Measurements from ENCODE around the gene KCNF1.

Gene KCNF1

GRCh38 chr2:10947005-10947440 is 35.3 kb downstream of the KCNF1 start:
- DNase-seq (ENCODE audit: low read depth): peak; percentile 80
- H3K4me3 ChIP-seq (ENCODE audit: low read length): no peak overlapping the region
- no peak for TF ChIP-seq CTCF (IDR thresholded peaks at IDR 0.05; ENCODE audit: insufficient read depth, low read depth, low read length, missing control alignments)

- no peak overlapping the region for H3K4me3 ChIP-seq (ENCODE audit: low read length)
- no peak for TF ChIP-seq CTCF (IDR thresholded peaks at IDR 0.05; ENCODE audit: insufficient read depth, low read depth, low read length, missing control alignments)
- no peak for DNase-seq (ENCODE audit: low read depth)
Measured at GRCh38 chr2:10947446-10948187, 35.9 kb downstream of the KCNF1 start.

- no peak for DNase-seq (ENCODE audit: low read depth)
- TF ChIP-seq CTCF (IDR thresholded peaks at IDR 0.05; ENCODE audit: insufficient read depth, low read depth, low read length, missing control alignments): no peak
- H3K4me3 ChIP-seq (ENCODE audit: low read length): no peak overlapping the region
Measured at GRCh38 chr2:10948188-10948564, 36.4 kb downstream of the KCNF1 start.

- no peak for TF ChIP-seq CTCF (IDR thresholded peaks at IDR 0.05; ENCODE audit: insufficient read depth, low read depth, low read length, missing control alignments)
- H3K4me3 ChIP-seq (ENCODE audit: low read length): no peak overlapping the region
- no peak for DNase-seq (ENCODE audit: low read depth)
Measured at GRCh38 chr2:10948606-10949230, 37.0 kb downstream of the KCNF1 start.

GRCh38 chr2:10949835-10950234 is 38.1 kb downstream of the KCNF1 start:
- no peak overlapping the region for H3K4me3 ChIP-seq (ENCODE audit: low read length)
- DNase-seq (ENCODE audit: low read depth): no peak
- no peak for TF ChIP-seq CTCF (IDR thresholded peaks at IDR 0.05; ENCODE audit: insufficient read depth, low read depth, low read length, missing control alignments)

GRCh38 chr2:10951558-10952414 is 40.1 kb downstream of the KCNF1 start:
- H3K4me3 ChIP-seq (ENCODE audit: low read length): no peak overlapping the region
- TF ChIP-seq CTCF (IDR thresholded peaks at IDR 0.05; ENCODE audit: insufficient read depth, low read depth, low read length, missing control alignments): no peak

More at GRCh38 chr2:10951558-10952414, 40.1 kb downstream of the KCNF1 start:
- DNase-seq (ENCODE audit: low read depth): no peak

Measured in epithelial cell of esophagus (primary cell).